Brain microvascular endothelial cell (primary cell): ENCODE results near the gene MLN.
A peak's percentile ranks its signal among the peaks of the same experiment; 100 is the strongest.

ENCODE experiments used
- DNase-seq: peaks from one replicate; pipeline ENCODE4 v3.0.0-alpha.2; 2020
- H3K27ac ChIP-seq: fragments of 250-450 bp; sonication (Bioruptor Pico); 2 replicates; pipeline ENCODE4 v1.5.1; 2020; ENCODE audit warnings: mild to moderate bottlenecking, moderate library complexity
- H3K27me3 ChIP-seq: fragments of 250-450 bp; sonication (Bioruptor Pico); replicated peaks from 2 replicates; pipeline ENCODE4 v1.5.1; 2020; ENCODE audit warnings: mild to moderate bottlenecking
- H3K36me3 ChIP-seq: fragments of 250-450 bp; sonication (Bioruptor Pico); replicated peaks from 2 replicates; pipeline ENCODE4 v1.5.1; 2020; ENCODE audit warnings: mild to moderate bottlenecking
- H3K4me3 ChIP-seq: 2 replicates; pipeline ENCODE4 v1.5.1; 2011; ENCODE audit warnings: low read depth, mild to moderate bottlenecking, control low read depth, low read length, moderate library complexity
- in situ Hi-C: cut with HindIII; loops from 2 replicates; pipeline ENCODE4 v1.10.0; 2017; ENCODE audit warnings: low sequenced_read_pairs, low pct_ligation_motif_present
- TF ChIP-seq, protein P1 (sequence below): IDR thresholded peaks from 2 replicates; pipeline ENCODE4 v1.5.1; 2011; ENCODE audit warnings: low read depth, mild to moderate bottlenecking, moderate library complexity, low read length, control low read depth, inconsistent platforms; ENCODE audit errors: missing control alignments

MLN gene, protein sequence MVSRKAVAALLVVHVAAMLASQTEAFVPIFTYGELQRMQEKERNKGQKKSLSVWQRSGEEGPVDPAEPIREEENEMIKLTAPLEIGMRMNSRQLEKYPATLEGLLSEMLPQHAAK

DNA sequence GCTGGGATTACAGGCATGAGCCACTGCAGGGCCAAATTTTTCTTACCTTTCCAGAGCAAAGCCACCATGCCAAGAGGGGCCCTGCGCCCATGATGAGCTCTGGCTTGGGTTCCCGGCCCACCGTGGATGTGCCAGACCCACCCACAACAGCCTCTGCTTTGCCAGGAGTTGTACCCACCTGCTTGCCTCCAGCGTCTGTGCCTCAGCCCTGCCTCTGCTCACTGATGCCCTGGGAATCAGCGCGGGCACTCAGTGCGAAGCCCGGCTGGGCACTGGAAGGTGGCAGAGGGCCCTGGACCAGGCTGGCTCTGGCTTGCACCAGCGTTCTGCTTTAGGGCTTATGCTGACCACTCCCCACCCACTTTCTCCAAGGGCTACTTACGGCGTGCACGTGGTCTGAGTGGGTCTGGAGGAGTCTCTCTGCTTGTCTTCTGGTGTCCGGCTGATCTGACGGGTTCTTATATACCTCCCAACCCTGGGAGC, at the start of gene MLN:
Gene MLN, minus strand, starts transcription at position 433 of the 483 bp plus-strand sequence. CDS start 2,840 bp downstream, outside the sequence.
- Histone ChIP-seq H3K4me3 (no peak within 1 kb of the TSS), H3K27me3 (peaks cover 6% of the 10 kb centered on the region), H3K36me3 (no peaks in the 10 kb centered on the region), H3K27ac (no peak within 1 kb of the TSS)
- TF ChIP-seq, protein P1, sequence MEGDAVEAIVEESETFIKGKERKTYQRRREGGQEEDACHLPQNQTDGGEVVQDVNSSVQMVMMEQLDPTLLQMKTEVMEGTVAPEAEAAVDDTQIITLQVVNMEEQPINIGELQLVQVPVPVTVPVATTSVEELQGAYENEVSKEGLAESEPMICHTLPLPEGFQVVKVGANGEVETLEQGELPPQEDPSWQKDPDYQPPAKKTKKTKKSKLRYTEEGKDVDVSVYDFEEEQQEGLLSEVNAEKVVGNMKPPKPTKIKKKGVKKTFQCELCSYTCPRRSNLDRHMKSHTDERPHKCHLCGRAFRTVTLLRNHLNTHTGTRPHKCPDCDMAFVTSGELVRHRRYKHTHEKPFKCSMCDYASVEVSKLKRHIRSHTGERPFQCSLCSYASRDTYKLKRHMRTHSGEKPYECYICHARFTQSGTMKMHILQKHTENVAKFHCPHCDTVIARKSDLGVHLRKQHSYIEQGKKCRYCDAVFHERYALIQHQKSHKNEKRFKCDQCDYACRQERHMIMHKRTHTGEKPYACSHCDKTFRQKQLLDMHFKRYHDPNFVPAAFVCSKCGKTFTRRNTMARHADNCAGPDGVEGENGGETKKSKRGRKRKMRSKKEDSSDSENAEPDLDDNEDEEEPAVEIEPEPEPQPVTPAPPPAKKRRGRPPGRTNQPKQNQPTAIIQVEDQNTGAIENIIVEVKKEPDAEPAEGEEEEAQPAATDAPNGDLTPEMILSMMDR, result no peak
- DNase-seq, result no peak
- in situ Hi-C loops, result no loop called here

DNA sequence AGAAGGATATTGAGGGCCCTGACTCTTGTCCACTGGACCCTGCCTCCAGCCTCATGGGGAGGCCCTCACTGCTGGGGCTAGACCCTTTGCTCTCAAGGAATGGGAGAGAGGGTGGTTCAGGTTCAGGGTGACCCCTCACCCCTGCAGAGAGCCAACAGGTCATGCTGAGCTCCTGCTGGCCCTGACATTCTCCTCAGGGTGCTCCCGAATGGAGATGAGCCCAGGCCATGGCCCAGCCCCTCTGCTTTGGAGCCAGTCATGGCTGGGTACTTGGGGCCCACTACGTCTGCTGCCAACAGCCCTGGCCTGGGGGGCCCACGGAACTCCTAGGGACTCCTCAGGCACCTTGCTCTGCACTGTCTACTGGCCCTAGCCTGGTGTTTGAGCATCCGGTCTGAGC, 49.2 kb upstream of the MLN start:
- TF ChIP-seq, protein P1, result no peak
- in situ Hi-C loops, result no loop called here
- peaks cover 5% of the 10 kb centered on the region for H3K27me3 ChIP-seq
- H3K27ac ChIP-seq, result no peak overlapping the region
- no peak for DNase-seq
- no peaks in the 10 kb centered on the region for H3K36me3 ChIP-seq
- no peak overlapping the region for H3K4me3 ChIP-seq

DNA sequence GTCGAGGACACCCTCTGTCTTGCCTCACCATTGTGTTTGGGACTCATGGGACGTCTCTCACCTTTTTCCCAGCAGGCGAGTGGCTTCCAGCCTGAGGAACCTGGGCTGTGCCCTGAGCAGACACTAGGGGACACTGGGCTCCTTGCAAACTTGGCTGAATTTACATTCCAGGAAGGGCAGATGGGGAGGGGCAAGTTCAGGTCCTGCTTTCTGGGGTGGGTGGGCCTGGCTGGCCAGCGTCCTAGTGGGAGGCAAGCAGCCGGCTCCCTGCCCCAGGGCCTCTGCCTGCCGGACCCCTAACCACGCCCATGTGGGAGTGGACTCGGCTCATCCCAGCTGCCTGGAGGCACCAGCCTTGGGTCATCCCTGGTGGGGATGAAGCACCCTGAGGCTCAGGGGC, 48.2 kb upstream of the MLN start:
- in situ Hi-C loops, result no loop called here
- H3K27ac ChIP-seq, result no peak overlapping the region
- no peaks in the 10 kb centered on the region for H3K36me3 ChIP-seq
- no peak for DNase-seq
- peaks cover 5% of the 10 kb centered on the region for H3K27me3 ChIP-seq
- H3K4me3 ChIP-seq, result no peak overlapping the region
- TF ChIP-seq, protein P1, result peak; percentile 67

DNA sequence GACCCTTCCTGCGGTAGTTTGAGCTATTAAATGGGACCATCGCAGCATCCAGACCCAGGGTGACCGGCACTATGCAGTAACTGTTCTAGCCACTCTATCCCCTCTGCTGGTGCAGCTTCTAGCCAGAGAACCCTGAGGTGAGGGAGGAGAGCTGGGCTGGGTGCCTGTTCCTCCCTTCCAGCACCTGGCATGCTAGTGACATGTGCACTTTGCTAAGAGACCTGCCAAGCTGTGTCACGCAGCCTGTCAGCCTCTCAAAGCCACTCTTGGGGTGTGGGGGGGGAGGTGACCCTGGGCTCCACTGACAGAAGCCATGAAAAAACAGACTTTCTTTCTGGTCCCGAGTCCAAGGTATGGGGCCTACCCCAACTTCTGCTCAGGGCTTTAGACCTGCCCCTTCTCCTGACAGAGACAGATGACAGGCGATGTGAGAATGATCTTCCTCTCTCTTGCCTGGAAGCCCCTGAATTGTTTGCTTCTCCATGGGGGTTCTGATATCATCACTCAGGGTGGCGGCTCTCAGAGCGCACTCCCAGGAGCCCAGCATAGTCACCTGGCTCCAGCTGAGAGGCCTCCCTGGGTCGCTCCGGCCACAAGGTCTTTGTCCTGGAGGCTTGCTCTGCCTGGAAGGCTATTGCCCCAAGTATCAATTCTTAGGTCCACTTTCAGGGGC, 47.2 kb upstream of the MLN start:
- H3K27me3 ChIP-seq, result peaks cover 3% of the 10 kb centered on the region
- TF ChIP-seq, protein P1, result no peak
- in situ Hi-C loops, result no loop called here

DNA sequence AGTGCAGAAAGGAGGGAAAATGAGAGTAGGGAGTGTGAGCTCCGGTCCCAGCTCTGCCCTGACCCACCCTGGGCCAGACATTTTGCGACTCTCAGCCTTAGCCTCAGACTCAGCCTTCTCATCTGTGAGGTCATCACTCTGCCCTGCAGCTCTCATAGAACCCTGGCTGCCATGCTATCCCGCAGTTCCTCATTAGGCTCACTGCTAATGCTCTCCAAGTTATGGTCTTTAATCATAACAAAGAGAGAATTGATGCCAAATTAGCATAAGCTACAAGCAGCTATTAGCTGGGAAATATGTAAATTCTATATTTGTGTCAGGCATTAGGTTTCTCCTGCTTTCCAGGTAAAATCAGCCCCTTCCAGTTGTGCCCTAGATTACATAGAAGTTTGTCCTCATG, 46.5 kb upstream of the MLN start:
- in situ Hi-C loops, result no loop called here
- Histone ChIP-seq H3K4me3 (no peak overlapping the region), H3K27ac (no peak overlapping the region), H3K27me3 (peaks cover 3% of the 10 kb centered on the region), H3K36me3 (no peaks in the 10 kb centered on the region)
- no peak for DNase-seq
- TF ChIP-seq, protein P1, result no peak

More for the DNA sequence above, 47.2 kb upstream of the MLN start:
- Histone ChIP-seq H3K4me3 (no peak overlapping the region), H3K36me3 (no peaks in the 10 kb centered on the region), H3K27ac (no peak overlapping the region)
- no peak for DNase-seq
